Activated effector memory CD4-positive, alpha-beta T cell treated with anti-CD3 and anti-CD28 coated beads, Interleukin-2, amount 50 U/mL, for 16 hours (primary cell): ENCODE data around the gene ME1.
"Not testable (repeated sequence)": the region's sequence is repeated elsewhere in the genome, so short reads cannot be mapped to it uniquely, and the experiment has no call there.

Experiments
- DNase-seq: peaks from one replicate; pipeline ENCODE4 v3.0.0-alpha.2; 2020

ME1 gene

DNA sequence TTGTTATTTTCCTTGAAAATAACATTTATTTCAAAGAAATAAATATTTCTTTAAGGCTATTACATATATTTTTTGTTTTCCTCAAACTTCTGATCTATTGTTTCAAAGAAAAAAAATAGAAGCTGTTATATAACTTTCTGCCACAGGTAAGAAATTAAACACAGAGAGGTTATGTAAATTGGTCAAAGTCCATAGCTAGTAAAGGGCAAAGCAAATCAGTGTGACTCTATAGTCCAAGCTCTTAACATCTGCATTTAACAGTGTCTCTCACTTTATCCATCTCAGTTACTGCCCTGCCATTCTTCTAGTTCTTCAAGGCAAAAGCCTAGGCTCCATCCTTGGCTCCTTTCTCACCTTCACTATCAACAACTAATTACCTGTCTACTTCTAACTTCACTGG is 180.6 kb downstream of the ME1 start:
- DNase-seq, result no peak

DNA sequence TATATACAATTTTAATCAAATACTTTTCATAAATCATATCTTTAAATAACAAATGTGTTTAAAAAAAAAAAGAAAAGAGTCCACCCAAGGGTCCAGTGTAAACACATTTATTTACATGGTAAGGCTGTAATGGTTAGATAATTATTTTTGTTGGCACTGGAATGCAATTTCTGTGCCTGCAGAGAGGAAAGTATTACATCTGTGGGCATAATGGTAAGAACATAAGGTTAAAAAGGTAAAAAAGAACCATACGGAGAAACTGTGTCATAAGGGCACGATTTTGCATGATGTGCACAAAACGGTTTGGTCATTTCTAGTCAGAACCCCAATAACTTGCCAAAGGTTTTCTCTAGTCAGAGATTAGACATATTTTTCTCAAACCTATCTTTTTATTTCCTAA is 183.4 kb downstream of the ME1 start:
- no peak for DNase-seq

DNA sequence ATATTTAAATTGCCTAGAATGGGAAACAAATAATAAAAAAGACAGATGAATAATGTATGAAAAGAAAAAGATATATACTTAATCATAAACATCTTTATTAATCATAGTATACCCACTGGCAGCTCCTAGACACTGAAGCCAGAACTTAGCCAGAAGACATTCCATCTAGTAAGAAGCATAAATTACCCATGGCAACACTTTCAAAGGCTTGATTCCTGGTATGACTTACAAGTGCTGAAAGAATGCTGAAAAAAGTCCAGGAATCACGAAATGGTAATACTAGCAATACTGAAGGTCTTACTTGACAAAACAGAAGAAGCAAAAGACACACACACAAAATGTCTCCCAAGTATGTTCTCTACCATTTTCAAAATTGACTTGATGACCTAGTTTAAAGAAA is 199.7 kb downstream of the ME1 start:
- no peak for DNase-seq

- DNase-seq, result no peak
These were observed 204.3 kb downstream of the ME1 start for GRCh38 chr6:83226517-83226916.

GRCh38 chr6:83221889-83222479 is 208.9 kb downstream of the ME1 start:
- no peak for DNase-seq

DNA sequence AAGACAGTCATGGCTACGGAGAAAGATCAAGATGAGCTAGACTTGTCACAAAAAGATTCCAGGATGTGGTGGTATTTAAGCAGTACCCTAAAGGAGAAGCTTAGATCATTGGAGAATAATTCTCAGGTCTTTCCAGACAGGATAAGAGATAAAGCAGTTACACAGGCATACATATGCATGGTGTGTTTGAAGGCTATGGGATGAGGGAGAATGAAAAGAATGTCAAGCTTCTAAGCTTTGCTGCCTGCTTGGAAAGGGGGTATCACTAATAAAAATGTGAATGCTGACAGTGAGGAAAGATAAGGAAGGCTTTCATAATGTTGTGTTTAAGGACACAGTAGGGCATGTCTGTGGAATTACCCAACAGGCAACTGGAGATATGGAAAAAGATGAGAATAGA is 209.6 kb downstream of the ME1 start:
- no peak for DNase-seq

GRCh38 chr6:83220121-83220520 is 210.7 kb downstream of the ME1 start:
- no peak for DNase-seq

DNA sequence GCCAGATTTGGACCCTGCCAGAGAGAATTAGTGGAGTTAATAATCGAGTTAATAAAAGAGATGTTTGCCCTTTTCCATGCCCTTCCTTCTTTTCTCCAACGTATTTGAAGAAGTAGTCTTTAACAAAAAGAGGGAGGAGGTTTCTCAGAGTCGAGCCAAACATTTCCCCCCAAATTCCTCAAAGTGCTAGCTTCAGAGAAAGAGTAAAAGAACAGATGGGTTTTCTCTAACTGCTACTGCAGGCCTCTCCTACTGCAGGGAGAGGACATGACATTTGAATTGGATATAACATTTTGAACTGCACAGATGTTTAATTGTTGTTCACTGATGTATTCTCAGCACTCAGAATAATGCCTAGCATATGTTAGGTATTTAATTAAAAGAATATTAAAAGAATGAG is 212.2 kb downstream of the ME1 start:
- no peak for DNase-seq

- no peak for DNase-seq
These were observed 214.0 kb downstream of the ME1 start for GRCh38 chr6:83216806-83217205.

GRCh38 chr6:83215131-83216047 is 215.5 kb downstream of the ME1 start:
- DNase-seq, result peak; percentile 80

DNA sequence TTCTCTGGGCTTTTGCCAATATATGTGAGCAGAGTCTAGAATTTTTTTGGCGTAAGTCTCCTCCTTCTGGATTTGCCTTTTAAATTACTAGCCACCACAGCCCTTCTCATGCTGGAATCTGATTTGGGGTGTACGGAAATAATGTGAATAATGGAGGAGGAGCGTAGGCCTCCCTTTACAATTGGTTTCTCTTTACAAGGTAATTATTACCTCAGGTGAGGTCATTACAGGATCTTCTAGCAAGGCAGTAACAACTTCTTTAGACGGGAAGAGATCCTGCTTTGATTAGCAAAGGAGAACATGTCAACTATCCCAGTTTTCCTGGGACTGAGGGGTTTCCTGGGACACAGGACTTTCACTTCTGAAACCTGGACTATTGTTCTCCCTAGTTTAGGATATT is 228.8 kb downstream of the ME1 start:
- no peak for DNase-seq

- no peak for DNase-seq
These were observed 231.0 kb downstream of the ME1 start for GRCh38 chr6:83199863-83200225.

GRCh38 chr6:83199173-83199862 is 231.5 kb downstream of the ME1 start:
- DNase-seq, result no peak

GRCh38 chr6:83198486-83199172 is 232.2 kb downstream of the ME1 start:
- no peak for DNase-seq

- DNase-seq, result peak; percentile 73
These were observed 236.9 kb downstream of the ME1 start for GRCh38 chr6:83193747-83194566.

- peak; percentile 96 for DNase-seq
These were observed 237.7 kb downstream of the ME1 start, which contains the start of the genes PGM3 and RWDD2A for GRCh38 chr6:83192871-83193746. Gene PGM3 (minus strand): TSS chr6:83193265. CDS start chr6:83191012, 2,253 bp downstream. Gene RWDD2A (plus strand): TSS chr6:83193357. CDS start chr6:83194452, 1,095 bp downstream.

GRCh38 chr6:83192456-83192855 is 238.4 kb downstream of the ME1 start:
- no peak for DNase-seq

DNA sequence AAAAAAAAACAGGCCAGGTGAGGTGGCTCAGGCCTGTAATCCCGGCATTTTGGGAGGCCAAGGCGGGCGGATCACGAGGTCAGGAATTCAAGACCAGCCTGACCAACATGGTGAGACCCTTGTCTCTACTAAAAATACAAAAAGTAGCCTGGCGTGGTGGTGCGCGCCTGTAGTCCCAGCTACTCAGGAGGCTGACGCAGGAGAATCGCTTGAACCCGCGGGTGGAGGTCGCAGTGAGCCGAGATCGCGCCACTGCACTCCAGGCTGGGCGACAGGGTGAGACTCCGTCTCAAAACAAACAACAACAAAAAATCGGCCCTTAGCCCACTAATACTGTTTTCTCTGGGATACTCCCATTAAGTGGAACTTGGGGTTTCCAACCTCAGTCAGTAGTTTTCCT is 238.9 kb downstream of the ME1 start:
- not testable (repeated sequence) for DNase-seq

- no peak for DNase-seq
These were observed 240.2 kb downstream of the ME1 start for GRCh38 chr6:83190626-83191025.

- DNase-seq, result no peak
These were observed 242.3 kb downstream of the ME1 start for GRCh38 chr6:83188501-83188900.

DNA sequence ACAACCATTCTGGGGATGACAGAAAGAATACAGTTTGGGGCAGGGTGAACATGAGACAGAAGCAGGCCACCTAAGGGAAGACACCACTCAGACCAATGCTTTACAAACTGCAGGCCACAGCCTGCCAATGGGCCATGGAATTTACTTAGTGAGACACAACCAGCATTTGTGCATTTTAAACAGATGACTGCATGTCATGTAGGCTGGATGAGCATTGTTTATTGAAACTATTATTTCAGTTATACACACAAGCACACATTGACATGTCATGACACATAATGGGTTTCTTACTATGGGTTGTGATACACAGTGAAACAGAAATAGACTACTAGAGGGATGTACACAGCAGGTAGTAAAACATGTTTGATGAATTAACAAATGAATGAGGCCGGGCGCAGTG is 245.8 kb downstream of the ME1 start:
- no peak for DNase-seq
